HTR-8/SVneo (cell line): ENCODE data around the gene HDAC4.
A peak's percentile ranks its signal among the peaks of the same experiment; 100 is the strongest.

Experiments used
- DNase-seq: peaks from one replicate; pipeline ENCODE4 v3.0.0; 2011; ENCODE audit warnings: low spot score, mixed read lengths; ENCODE audit not compliant: insufficient read length
- FAIRE-seq: peaks from 2 replicates; lab custom pipeline; 2011; peaks lifted over from hg19 to GRCh38; lab: Jason Lieb, UNC

The HDAC4 gene

GRCh38 chr2:239263231-239263630 lies 137.6 kb downstream of the HDAC4 start:
- FAIRE-seq, result no peak
- DNase-seq, result no peak

GRCh38 chr2:239262484-239263230 lies 138.2 kb downstream of the HDAC4 start:
- FAIRE-seq (no peak), DNase-seq (no peak)

GRCh38 chr2:239261796-239262483 lies 138.9 kb downstream of the HDAC4 start:
- DNase-seq, result no peak
- no peak for FAIRE-seq

DNA sequence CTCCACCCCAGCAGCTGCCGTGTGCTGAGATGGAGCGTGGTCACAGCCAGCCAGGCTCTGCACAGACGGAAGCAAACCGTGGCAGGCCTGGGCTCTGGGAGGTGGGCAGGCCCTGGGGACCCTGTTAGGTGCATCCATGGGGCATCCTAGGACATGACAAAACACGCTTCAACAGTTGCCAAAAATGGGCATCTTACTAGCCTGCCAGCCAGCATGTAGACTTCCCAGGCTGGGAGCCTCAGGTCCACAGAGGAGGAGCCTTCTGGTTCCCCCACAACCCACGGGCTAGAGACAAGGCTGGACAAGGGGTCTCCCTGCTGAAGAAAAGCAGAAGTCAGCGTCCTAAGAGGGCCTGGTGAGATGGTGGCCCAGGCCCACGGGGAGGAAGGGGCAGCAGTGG lies 139.5 kb downstream of the HDAC4 start:
- FAIRE-seq (no peak), DNase-seq (no peak)

- no peak for FAIRE-seq
- no peak for DNase-seq
Measured at GRCh38 chr2:239260546-239261327, 140.1 kb downstream of the HDAC4 start.

- DNase-seq (no peak), FAIRE-seq (no peak)
Measured at GRCh38 chr2:239259603-239260298, 141.1 kb downstream of the HDAC4 start.

GRCh38 chr2:239259173-239259572 lies 141.6 kb downstream of the HDAC4 start:
- DNase-seq (no peak), FAIRE-seq (no peak)

GRCh38 chr2:239258248-239258647 lies 142.6 kb downstream of the HDAC4 start:
- FAIRE-seq, result no peak

GRCh38 chr2:239257511-239257937 lies 143.3 kb downstream of the HDAC4 start:
- FAIRE-seq, result peak; percentile 38

More at GRCh38 chr2:239258248-239258647, 142.6 kb downstream of the HDAC4 start:
- no peak for DNase-seq

DNA sequence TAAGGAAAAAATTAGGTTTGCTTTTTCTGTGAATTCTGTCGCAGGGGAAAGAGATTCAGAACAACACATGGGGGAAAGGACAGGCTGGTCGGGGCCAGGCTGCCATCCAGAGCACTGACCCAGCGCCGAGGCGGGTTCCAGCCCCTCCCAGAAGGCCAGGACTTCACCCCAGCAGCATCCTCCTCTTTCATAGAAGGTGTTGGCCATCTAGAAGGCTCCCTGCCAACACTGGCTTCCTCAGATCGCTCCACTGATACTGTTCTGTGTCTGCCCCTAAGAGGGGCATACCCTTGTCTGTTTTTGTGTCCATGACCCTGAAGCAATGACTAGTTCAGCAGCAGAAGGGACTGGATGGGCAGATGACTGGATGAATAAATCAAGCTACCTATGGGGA lies 144.5 kb downstream of the HDAC4 start:
- no peak for DNase-seq
- no peak for FAIRE-seq

More at GRCh38 chr2:239257511-239257937, 143.3 kb downstream of the HDAC4 start:
- DNase-seq, result peak; percentile 50

GRCh38 chr2:239255628-239256349 lies 145.0 kb downstream of the HDAC4 start:
- FAIRE-seq, result no peak

DNA sequence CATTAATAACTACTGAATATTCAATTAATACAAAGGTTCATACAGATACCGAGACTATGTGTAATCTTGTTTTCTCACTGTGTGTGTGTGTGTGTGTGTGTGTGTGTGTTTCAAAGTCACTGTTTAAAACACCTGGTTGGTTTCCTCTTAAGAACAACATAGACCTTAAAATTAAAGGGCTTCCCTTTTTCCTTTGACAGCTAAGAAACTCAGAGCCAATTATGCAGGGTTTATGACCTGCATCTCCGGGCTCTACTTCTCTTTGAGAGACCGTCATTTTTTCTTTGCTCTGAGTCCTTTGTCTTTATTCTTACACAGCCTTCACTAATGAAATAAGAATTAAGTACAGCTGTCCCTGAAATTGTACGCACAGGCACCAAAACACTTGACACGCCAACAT lies 145.6 kb downstream of the HDAC4 start:
- no peak for DNase-seq
- no peak for FAIRE-seq

More at GRCh38 chr2:239255628-239256349, 145.0 kb downstream of the HDAC4 start:
- no peak for DNase-seq

GRCh38 chr2:239253701-239254436 lies 147.0 kb downstream of the HDAC4 start:
- no peak for DNase-seq
- no peak for FAIRE-seq

GRCh38 chr2:239253264-239253663 lies 147.6 kb downstream of the HDAC4 start:
- no peak for DNase-seq
- FAIRE-seq, result no peak

GRCh38 chr2:239252801-239253200 lies 148.0 kb downstream of the HDAC4 start:
- DNase-seq, result no peak
- FAIRE-seq, result no peak

- FAIRE-seq, result no peak
Measured at GRCh38 chr2:239252393-239252792, 148.4 kb downstream of the HDAC4 start.

DNA sequence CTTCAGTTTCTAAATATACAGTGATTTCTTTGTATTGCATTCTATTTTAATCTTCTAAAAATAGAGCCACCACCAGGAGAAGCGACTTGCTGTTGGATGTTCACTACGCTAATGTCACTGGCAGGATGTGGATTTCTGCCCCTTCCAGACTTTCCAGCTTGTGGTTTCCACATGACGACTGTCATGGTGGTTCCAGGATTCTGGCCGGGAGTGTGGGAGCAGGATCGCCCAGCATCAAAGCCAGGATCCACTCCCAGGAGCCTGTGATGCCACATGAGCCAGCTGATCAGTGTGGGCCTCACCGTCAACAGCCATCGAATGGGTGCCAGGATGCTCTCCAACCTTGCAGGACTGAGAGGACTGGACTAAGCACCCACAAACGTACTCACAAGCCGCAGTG lies 148.8 kb downstream of the HDAC4 start:
- no peak for FAIRE-seq

More at GRCh38 chr2:239252393-239252792, 148.4 kb downstream of the HDAC4 start:
- no peak for DNase-seq

DNA sequence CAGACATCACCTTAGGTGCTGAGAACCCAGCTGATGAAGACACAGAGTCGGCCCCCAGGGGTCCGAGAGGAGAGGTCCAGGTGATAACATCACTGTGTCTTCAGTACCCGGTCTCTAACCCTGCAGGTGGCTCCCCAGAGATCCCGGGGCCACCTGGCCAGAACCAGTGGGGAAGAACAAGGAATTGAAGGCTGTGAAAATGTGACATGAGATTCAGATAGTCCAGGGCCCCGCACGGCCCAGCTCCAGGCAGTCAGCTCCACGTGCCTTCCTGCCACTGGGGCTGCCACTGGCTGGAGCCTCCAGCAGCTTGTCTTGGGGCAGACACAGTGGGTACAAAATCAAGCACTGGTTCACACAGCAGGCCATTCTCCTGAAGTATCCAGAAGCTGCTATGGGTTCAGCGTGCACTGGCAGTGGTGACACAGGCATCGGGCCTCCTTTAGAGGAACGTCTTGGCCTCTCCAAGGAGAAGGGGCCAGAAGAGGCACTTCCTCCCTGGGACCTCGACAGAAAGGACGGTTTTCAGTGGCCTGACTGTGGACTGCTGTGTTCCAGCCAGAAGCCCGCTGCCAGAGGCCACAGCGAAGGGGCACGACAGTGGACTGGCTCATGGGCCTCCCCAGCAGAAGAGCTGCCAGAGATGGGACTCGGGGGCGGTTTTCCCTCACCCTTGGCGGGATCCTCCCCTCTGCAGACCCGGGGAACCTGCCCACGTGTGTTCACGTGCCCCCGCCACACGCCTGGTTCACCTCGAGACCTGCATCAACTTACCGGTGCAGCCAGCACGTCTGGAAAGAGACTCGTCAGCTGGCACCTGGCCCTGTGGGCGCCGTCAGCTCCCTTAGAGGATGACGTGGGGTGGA lies 150.4 kb downstream of the HDAC4 start:
- no peak for DNase-seq
- FAIRE-seq, result no peak

More for the DNA sequence above, 148.8 kb downstream of the HDAC4 start:
- no peak for DNase-seq
